Ascending aorta (tissue), 2 donors: ENCODE data around the gene BRIX1. TPM values are rescaled to one million over a fixed set of nuclear protein-coding genes. Genes with fewer than 3 reads are reported as not detected.

Experiments used
- DNase-seq, 2 donors: peaks; one replicate each; pipeline ENCODE4 v3.0.0-alpha.2; 2019; ENCODE audit warnings: low spot score in 2 of 2
- H3K27ac ChIP-seq, 2 donors: fragments of 200-600 bp; sonication (generic); one replicate each; pipeline ENCODE4 v1.5.1; 2016 to 2017; ENCODE audit warnings: mild to moderate bottlenecking in 1 of 2
- H3K27me3 ChIP-seq: fragments of 200-600 bp; sonication (generic); one replicate; pipeline ENCODE4 v1.5.1; 2017
- H3K36me3 ChIP-seq, 2 donors: fragments of 200-600 bp; sonication (generic); one replicate each; pipeline ENCODE4 v1.5.1; 2016
- H3K4me1 ChIP-seq, 2 donors: fragments of 200-600 bp; sonication (generic); one replicate each; pipeline ENCODE4 v1.5.1; 2016 to 2017; ENCODE audit warnings: mild to moderate bottlenecking in 1 of 2
- H3K4me3 ChIP-seq, 2 donors: fragments of 200-600 bp; sonication (generic); one replicate each; pipeline ENCODE4 v1.5.1; 2016 to 2017; ENCODE audit warnings: mild to moderate bottlenecking in 1 of 2
- H3K9me3 ChIP-seq, 2 donors: fragments of 200-600 bp; sonication (generic); one replicate each; pipeline ENCODE4 v1.5.1; 2016
- CTCF ChIP-seq, 3 experiments: fragments of 200-600 bp in 2 of 3; fragments of 450-650 bp in 1 of 3; sonication (generic) in 2 of 3; IDR thresholded peaks; one replicate each; pipeline ENCODE4 v1.5.1; 2016 to 2019; ENCODE audit warnings: antibody characterized with exemption in 3 of 3, mild to moderate bottlenecking in 1 of 3, moderate library complexity in 1 of 3
- intact Hi-C: fragments of 100-400 bp; cut with DNase I; formaldehyde crosslinking; loops from one replicate; pipeline ENCODE4 v1.15.1; 2023
- total RNA-seq: library from RNA; depleted of rRNA; stranded (reverse); fragments of >200 nt; gene quantifications from one replicate; pipeline ENCODE4 v1.1.0, GENCODE V29; 2016

The BRIX1 gene
- total RNA-seq, 1 donor from 2014 or later, result 8.5 TPM

- peaks cover 0 to 15% of the 10 kb centered on the region in 2 donors for H3K4me1 ChIP-seq
- H3K36me3 ChIP-seq, result peaks cover 23 to 28% of the 10 kb centered on the region in 2 donors
- no peaks in the 10 kb centered on the region for H3K27me3 ChIP-seq
- no peak for DNase-seq
- H3K27ac ChIP-seq, result no peak overlapping the region
- H3K9me3 ChIP-seq, result no peaks in the 10 kb centered on the region
- no peak for TF ChIP-seq CTCF (IDR thresholded peaks at IDR 0.05)
- intact Hi-C loops, result loop anchor here (5.0 kb wide), 2 partner anchors 926 to 1219 kb away; partner anchors contain the start of genes AMACR, LMBRD2 and SKP2
- no peak overlapping the region for H3K4me3 ChIP-seq
These were observed 17.4 kb downstream of the BRIX1 start for GRCh38 chr5:34932947-34933346.

- Histone ChIP-seq H3K27ac (no peak overlapping the region), H3K36me3 (peaks cover 79 to 86% of the 10 kb centered on the region in 2 donors), H3K9me3 (no peaks in the 10 kb centered on the region), H3K4me1 (no peaks in the 10 kb centered on the region), H3K4me3 (no peak overlapping the region), H3K27me3 (no peaks in the 10 kb centered on the region)
- intact Hi-C loops, result no loop called here
- no peak for DNase-seq
- TF ChIP-seq CTCF (IDR thresholded peaks at IDR 0.05), result no peak
These were observed 26.4 kb downstream of the BRIX1 start for GRCh38 chr5:34941936-34942335.

GRCh38 chr5:34944044-34944443 is 28.5 kb downstream of the BRIX1 start:
- intact Hi-C loops, result no loop called here
- H3K36me3 ChIP-seq, result peaks cover 70 to 72% of the 10 kb centered on the region in 2 donors
- H3K4me1 ChIP-seq, result no peaks in the 10 kb centered on the region
- H3K27ac ChIP-seq, result no peak overlapping the region
- no peak for TF ChIP-seq CTCF (IDR thresholded peaks at IDR 0.05)
- no peaks in the 10 kb centered on the region for H3K27me3 ChIP-seq
- no peak for DNase-seq
- H3K9me3 ChIP-seq, result no peaks in the 10 kb centered on the region
- no peak overlapping the region for H3K4me3 ChIP-seq

- Histone ChIP-seq H3K36me3 (peaks cover 70 to 74% of the 10 kb centered on the region in 2 donors), H3K9me3 (no peaks in the 10 kb centered on the region), H3K27me3 (no peaks in the 10 kb centered on the region), H3K4me1 (no peaks in the 10 kb centered on the region), H3K27ac (no peak overlapping the region), H3K4me3 (no peak overlapping the region)
- DNase-seq, result no peak
- no peak for TF ChIP-seq CTCF (IDR thresholded peaks at IDR 0.05)
- intact Hi-C loops, result no loop called here
These were observed 29.0 kb downstream of the BRIX1 start for GRCh38 chr5:34944460-34945047.

- Histone ChIP-seq H3K4me1 (no peaks in the 10 kb centered on the region), H3K4me3 (no peak overlapping the region), H3K27ac (no peak overlapping the region), H3K9me3 (no peaks in the 10 kb centered on the region), H3K36me3 (peaks cover 20 to 42% of the 10 kb centered on the region in 2 donors), H3K27me3 (no peaks in the 10 kb centered on the region)
- no peak for DNase-seq
- intact Hi-C loops, result no loop called here
- no peak for TF ChIP-seq CTCF (IDR thresholded peaks at IDR 0.05)
These were observed 41.8 kb downstream of the BRIX1 start for GRCh38 chr5:34957321-34957720.
